KBM-7 (cell line): ENCODE measurements around the gene GATA1.

ENCODE experiments used
- DNase-seq: peaks from one replicate; pipeline ENCODE4 v3.0.0-alpha.2; 2015
- in situ Hi-C: fragments of 300-500 bp; cut with MboI; formaldehyde crosslinking; loops from 2 replicates; pipeline ENCODE4 v1.14.3; 2020; ENCODE audit warnings: low sequenced_read_pairs, low pct_unique_long_range_greater_than_20kb, mixed read lengths

Gene GATA1

GRCh38 chrX:48782216-48782615, 4.2 kb upstream of the GATA1 start:
- in situ Hi-C loops, result no loop called here
- no peak for DNase-seq

- in situ Hi-C loops, result no loop called here
- no peak for DNase-seq
These were observed 3.6 kb upstream of the GATA1 start for GRCh38 chrX:48782795-48783194.

GRCh38 chrX:48784726-48785125, 1.7 kb upstream of the GATA1 start:
- no peak for DNase-seq
- in situ Hi-C loops, result no loop called here

GRCh38 chrX:48785186-48785539, 1.2 kb upstream of the GATA1 start:
- DNase-seq, result no peak
- in situ Hi-C loops, result no loop called here

GRCh38 chrX:48785540-48786214, 713 bp upstream of the GATA1 start:
- in situ Hi-C loops, result no loop called here

GRCh38 chrX:48786825-48787504, 575 bp downstream of the GATA1 start:
- in situ Hi-C loops, result no loop called here
- no peak for DNase-seq

More at GRCh38 chrX:48785540-48786214, 713 bp upstream of the GATA1 start:
- no peak for DNase-seq

- DNase-seq, result no peak
- in situ Hi-C loops, result no loop called here
These were observed 1.4 kb downstream of the GATA1 start for GRCh38 chrX:48787505-48788443.

GRCh38 chrX:48789366-48790220, 3.2 kb downstream of the GATA1 start:
- DNase-seq, result peak; percentile 31
- in situ Hi-C loops, result no loop called here

GRCh38 chrX:48790477-48790876, 4.1 kb downstream of the GATA1 start:
- in situ Hi-C loops, result no loop called here
- no peak for DNase-seq

GRCh38 chrX:48791063-48791820, 4.9 kb downstream of the GATA1 start:
- no peak for DNase-seq
- in situ Hi-C loops, result no loop called here

- DNase-seq, result no peak
- in situ Hi-C loops, result no loop called here
These were observed 5.8 kb downstream of the GATA1 start for GRCh38 chrX:48792219-48792618.

GRCh38 chrX:48793935-48794334, 7.5 kb downstream of the GATA1 start:
- in situ Hi-C loops, result no loop called here
- DNase-seq, result no peak

GRCh38 chrX:48794340-48794910, 8.0 kb downstream of the GATA1 start:
- in situ Hi-C loops, result no loop called here
- no peak for DNase-seq

GRCh38 chrX:48794911-48795515, 8.6 kb downstream of the GATA1 start:
- in situ Hi-C loops, result no loop called here
- DNase-seq, result no peak

GRCh38 chrX:48798318-48798717, 11.9 kb downstream of the GATA1 start:
- in situ Hi-C loops, result no loop called here
- peak; percentile 17 for DNase-seq

- peak; percentile 75 for DNase-seq
- in situ Hi-C loops, result no loop called here
These were observed 14.3 kb downstream of the GATA1 start for GRCh38 chrX:48800574-48801279.
